ENCODE data around the gene CCT8L2.
"Not testable (repeated sequence)": the region's sequence is repeated elsewhere in the genome, so short reads cannot be mapped to it uniquely, and the experiment has no call there.

The CCT8L2 gene

GRCh38 chr22:16563555-16564520, 28.8 kb downstream of the CCT8L2 start:
- Histone ChIP-seq H3K27ac (no peak overlapping the region), H3K4me3 (no peak overlapping the region)
- no peak for DNase-seq (ENCODE audit: low spot score)
- TF ChIP-seq, protein P1, sequence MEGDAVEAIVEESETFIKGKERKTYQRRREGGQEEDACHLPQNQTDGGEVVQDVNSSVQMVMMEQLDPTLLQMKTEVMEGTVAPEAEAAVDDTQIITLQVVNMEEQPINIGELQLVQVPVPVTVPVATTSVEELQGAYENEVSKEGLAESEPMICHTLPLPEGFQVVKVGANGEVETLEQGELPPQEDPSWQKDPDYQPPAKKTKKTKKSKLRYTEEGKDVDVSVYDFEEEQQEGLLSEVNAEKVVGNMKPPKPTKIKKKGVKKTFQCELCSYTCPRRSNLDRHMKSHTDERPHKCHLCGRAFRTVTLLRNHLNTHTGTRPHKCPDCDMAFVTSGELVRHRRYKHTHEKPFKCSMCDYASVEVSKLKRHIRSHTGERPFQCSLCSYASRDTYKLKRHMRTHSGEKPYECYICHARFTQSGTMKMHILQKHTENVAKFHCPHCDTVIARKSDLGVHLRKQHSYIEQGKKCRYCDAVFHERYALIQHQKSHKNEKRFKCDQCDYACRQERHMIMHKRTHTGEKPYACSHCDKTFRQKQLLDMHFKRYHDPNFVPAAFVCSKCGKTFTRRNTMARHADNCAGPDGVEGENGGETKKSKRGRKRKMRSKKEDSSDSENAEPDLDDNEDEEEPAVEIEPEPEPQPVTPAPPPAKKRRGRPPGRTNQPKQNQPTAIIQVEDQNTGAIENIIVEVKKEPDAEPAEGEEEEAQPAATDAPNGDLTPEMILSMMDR (IDR thresholded peaks at IDR 0.05) = no peak

- TF ChIP-seq, protein P1 (IDR thresholded peaks at IDR 0.05) = no peak
- H3K4me3 ChIP-seq = no peak overlapping the region
- no peak for DNase-seq (ENCODE audit: low spot score)
- H3K27ac ChIP-seq = no peak overlapping the region
Measured at GRCh38 chr22:16562711-16563554, 29.7 kb downstream of the CCT8L2 start.

- not testable (repeated sequence) for H3K27ac ChIP-seq; DNase-seq (ENCODE audit: low spot score); H3K4me3 ChIP-seq
Measured at GRCh38 chr22:16561093-16561658, 31.4 kb downstream of the CCT8L2 start.

DNA sequence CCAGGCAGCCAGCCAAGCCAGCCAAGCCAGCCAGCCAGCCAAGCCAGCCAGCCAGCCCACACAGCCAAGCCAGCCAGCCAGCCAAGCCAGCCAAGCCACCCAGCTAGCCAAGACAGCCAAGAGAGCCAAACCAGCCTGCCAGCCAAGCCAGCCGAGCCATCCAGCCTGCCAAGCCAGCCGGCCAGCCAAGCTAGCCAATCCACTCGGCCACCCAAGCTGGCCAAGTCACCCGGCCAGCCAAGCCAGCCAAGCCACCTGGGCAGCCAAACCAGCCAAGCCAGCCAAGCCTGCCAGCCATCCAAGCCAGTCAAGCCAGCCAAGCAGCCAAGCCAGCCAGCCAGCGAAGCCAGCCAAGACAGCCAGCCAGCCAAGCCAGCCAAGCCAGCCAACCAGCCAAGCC, 32.0 kb downstream of the CCT8L2 start:
- H3K4me3 ChIP-seq; DNase-seq (ENCODE audit: low spot score); H3K27ac ChIP-seq: not testable (repeated sequence)

DNA sequence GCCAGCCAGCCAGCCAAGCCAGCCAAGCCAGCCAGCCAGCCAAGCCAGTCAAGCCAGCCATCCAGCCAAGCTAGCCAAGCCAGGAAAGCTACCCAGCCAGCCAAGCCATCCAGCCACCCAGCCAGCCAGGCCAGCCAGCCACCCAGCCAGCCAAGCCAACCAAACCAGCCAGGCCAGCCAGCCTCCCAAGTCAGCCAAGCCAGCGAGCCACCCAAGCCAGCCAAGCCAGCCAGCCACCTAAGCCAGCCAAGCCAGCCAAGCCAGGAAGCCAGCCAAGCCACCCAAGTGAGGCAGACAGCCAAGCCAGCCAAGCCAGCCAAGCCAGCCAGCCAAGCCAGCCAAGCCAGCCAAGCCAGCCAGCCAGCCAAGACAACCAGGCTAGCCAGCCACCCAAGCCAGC, 32.6 kb downstream of the CCT8L2 start:
- H3K27ac ChIP-seq; DNase-seq (ENCODE audit: low spot score); H3K4me3 ChIP-seq: not testable (repeated sequence)

- no peak for DNase-seq (ENCODE audit: low spot score)
- TF ChIP-seq, protein P1 (IDR thresholded peaks at IDR 0.05) = no peak
- H3K27ac ChIP-seq = no peak overlapping the region
- H3K4me3 ChIP-seq = no peak overlapping the region
Measured at GRCh38 chr22:16559056-16559955, 33.3 kb downstream of the CCT8L2 start.

DNA sequence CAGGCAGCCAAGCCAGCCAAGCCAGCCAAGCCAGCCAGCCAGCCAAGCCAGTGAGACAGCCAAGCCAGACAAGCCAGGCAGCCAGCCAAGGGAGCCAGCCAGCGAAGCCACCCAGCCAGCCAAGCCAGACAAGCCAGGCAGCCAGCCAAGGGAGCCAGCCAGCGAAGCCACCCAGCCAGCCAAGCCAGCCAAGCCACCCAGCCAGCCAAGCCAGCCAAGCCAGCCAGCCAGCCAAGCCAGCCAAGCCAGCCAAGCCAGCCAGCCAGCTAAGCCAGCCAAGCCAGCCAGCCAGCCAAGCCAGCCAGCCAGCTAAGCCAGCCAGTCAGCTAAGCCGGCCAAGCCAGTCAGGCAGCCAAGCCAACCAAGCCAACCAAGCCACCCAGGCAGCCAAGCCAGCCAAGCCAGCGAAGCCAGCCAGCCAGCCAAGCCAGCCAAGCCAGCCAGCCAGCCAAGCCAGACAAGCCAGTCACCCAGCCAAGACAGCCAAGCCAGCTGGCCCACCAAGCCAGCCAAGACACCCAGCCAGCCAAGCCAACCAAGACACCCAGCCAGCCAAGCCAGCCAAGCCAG, 34.1 kb downstream of the CCT8L2 start:
- DNase-seq (ENCODE audit: low spot score) = peak; percentile 56
- H3K4me3 ChIP-seq, H3K27ac ChIP-seq: not testable (repeated sequence)

DNA sequence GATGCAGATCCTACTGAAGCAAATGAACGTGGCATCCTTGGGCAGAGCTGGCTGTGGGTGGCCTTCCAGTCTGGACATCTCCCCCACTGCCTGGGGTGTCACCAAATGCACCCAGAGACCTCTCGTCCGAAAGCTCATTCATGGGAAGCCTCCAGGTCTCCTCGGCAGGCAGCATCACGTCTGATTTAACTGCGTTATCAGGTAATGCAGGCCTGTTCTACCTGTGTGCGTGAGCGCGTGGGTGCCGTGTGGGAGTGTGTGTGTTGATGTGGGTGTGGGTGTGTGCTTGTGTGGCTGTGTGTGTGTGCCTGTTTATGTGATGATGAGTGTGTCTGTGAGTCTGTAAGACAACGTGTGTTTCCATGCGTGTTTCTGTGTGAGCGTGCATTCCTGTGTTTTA, 35.1 kb downstream of the CCT8L2 start:
- H3K4me3 ChIP-seq; DNase-seq (ENCODE audit: low spot score); H3K27ac ChIP-seq: not testable (repeated sequence)

- not testable (repeated sequence) for DNase-seq (ENCODE audit: low spot score); H3K4me3 ChIP-seq; H3K27ac ChIP-seq
Measured at GRCh38 chr22:16555077-16555994, 37.3 kb downstream of the CCT8L2 start.

- not testable (repeated sequence) for DNase-seq (ENCODE audit: low spot score); H3K4me3 ChIP-seq; H3K27ac ChIP-seq
Measured at GRCh38 chr22:16543310-16543709, 49.3 kb downstream of the CCT8L2 start.
